Neuronal stem cell (in vitro differentiated cells): ENCODE measurements around the gene RBMS2. TPM values are rescaled to one million over a fixed set of nuclear protein-coding genes. Genes with fewer than 3 reads are reported as not detected.

ENCODE experiments used
- DNase-seq: peaks from one replicate; pipeline ENCODE4 v3.0.0-alpha.2; 2013; ENCODE audit warnings: low spot score
- H2AFZ ChIP-seq: one replicate; pipeline ENCODE4 v1.6.1; 2013; ENCODE audit warnings: mild to moderate bottlenecking, low read length, inconsistent platforms
- H2AK5ac ChIP-seq: 2 replicates; pipeline ENCODE4 v1.6.1; 2013; ENCODE audit warnings: low read depth, mild to moderate bottlenecking, inconsistent platforms, low read length, moderate library complexity, mixed read lengths
- H2BK120ac ChIP-seq: 2 replicates; pipeline ENCODE4 v1.6.1; 2013; ENCODE audit warnings: low read depth, mild to moderate bottlenecking, inconsistent platforms, low read length, moderate library complexity, mixed read lengths
- H2BK12ac ChIP-seq: one replicate; pipeline ENCODE4 v1.6.1; 2013; ENCODE audit warnings: low read length, inconsistent platforms
- H2BK15ac ChIP-seq: 2 replicates; pipeline ENCODE4 v1.6.1; 2013; ENCODE audit warnings: mild to moderate bottlenecking, low read length, inconsistent platforms, mixed read lengths
- H2BK5ac ChIP-seq: one replicate; pipeline ENCODE4 v1.6.1; 2013; ENCODE audit warnings: inconsistent platforms, mild to moderate bottlenecking, low read length, moderate library complexity
- H3K14ac ChIP-seq: one replicate; pipeline ENCODE4 v1.6.1; 2013; ENCODE audit warnings: low read length, inconsistent platforms
- H3K18ac ChIP-seq: 2 replicates; pipeline ENCODE4 v1.6.1; 2013; ENCODE audit warnings: low read length, inconsistent platforms
- H3K23ac ChIP-seq: 2 replicates; pipeline ENCODE4 v1.6.1; 2013; ENCODE audit warnings: low read depth, mild to moderate bottlenecking, mixed read lengths, low read length, inconsistent platforms; ENCODE audit not compliant: poor library complexity
- H3K27ac ChIP-seq: replicated peaks from 3 replicates; pipeline ENCODE4 v1.5.1; 2013; ENCODE audit warnings: low read length, inconsistent platforms
- H3K27me3 ChIP-seq, 3 experiments: 2 replicates each; pipeline ENCODE4 v1.6.1; 2013; ENCODE audit warnings: low read length in 3 of 3, mild to moderate bottlenecking in 2 of 3, inconsistent platforms in 1 of 3, low read depth in 1 of 3, mixed read lengths in 1 of 3, moderate library complexity in 1 of 3; ENCODE audit not compliant: control insufficient read depth in 3 of 3, insufficient read depth in 3 of 3
- H3K36me3 ChIP-seq, 2 donors: replicated peaks in 1 of 2; 2 replicates each; pipeline ENCODE4 v1.6.1; 2013; ENCODE audit warnings: low read length in 2 of 2; ENCODE audit not compliant: control insufficient read depth in 2 of 2, insufficient read depth in 2 of 2
- H3K4ac ChIP-seq: 2 replicates; pipeline ENCODE4 v1.6.1; 2013; ENCODE audit warnings: inconsistent platforms, mild to moderate bottlenecking, low read length, moderate library complexity
- H3K4me1 ChIP-seq, 2 donors: 1 replicate in 1 of 2; 2 replicates in 1 of 2; pipeline ENCODE4 v1.6.1; 2013; ENCODE audit warnings: low read length in 2 of 2, low read depth in 1 of 2; ENCODE audit not compliant: control insufficient read depth in 2 of 2, insufficient read depth in 1 of 2
- H3K4me2 ChIP-seq: one replicate; pipeline ENCODE4 v1.6.1; 2013; ENCODE audit warnings: mild to moderate bottlenecking, low read length, inconsistent platforms; ENCODE audit not compliant: insufficient read depth, poor library complexity, severe bottlenecking
- H3K4me3 ChIP-seq, 2 donors: 2 replicates each; pipeline ENCODE4 v1.5.1; 2013; ENCODE audit warnings: low read length in 2 of 2, mild to moderate bottlenecking in 2 of 2, inconsistent platforms in 1 of 2, moderate library complexity in 1 of 2
- H3K79me1 ChIP-seq: one replicate; pipeline ENCODE4 v1.6.1; 2013; ENCODE audit warnings: low read depth, mild to moderate bottlenecking, inconsistent platforms, low read length, moderate library complexity
- H3K9ac ChIP-seq: one replicate; pipeline ENCODE4 v1.6.1; 2013; ENCODE audit warnings: mild to moderate bottlenecking, low read depth, low read length, inconsistent platforms; ENCODE audit not compliant: poor library complexity
- H3K9me3 ChIP-seq, 2 donors: replicated peaks in 1 of 2; 2 replicates each; pipeline versions ENCODE3 to v1.6.1; 2013; ENCODE audit warnings: low read length in 2 of 2, mild to moderate bottlenecking in 2 of 2, inconsistent platforms in 1 of 2, low read depth in 1 of 2, mixed read lengths in 1 of 2, moderate library complexity in 1 of 2; ENCODE audit not compliant: control insufficient read depth in 2 of 2, insufficient read depth in 1 of 2
- H4K8ac ChIP-seq: one replicate; pipeline ENCODE4 v1.6.1; 2013; ENCODE audit warnings: low read depth, mild to moderate bottlenecking, inconsistent platforms, low read length, moderate library complexity
- H4K91ac ChIP-seq: one replicate; pipeline ENCODE4 v1.6.1; 2013; ENCODE audit warnings: low read length, low read depth, mild to moderate bottlenecking, inconsistent platforms; ENCODE audit not compliant: poor library complexity
- WGBS, 2 donors: extraction: QIAGEN DNeasy Blood & Tissue Kit; methylation state at CpG; one replicate each; pipeline ENCODE4 v1.1.7; 2013; ENCODE audit warnings: missing lambda C conversion rate in 2 of 2, mixed read lengths in 1 of 2; ENCODE audit not compliant: insufficient read length in 2 of 2, insufficient replicate concordance in 1 of 2; ENCODE audit errors: extremely low coverage in 2 of 2; 5-methylcytosine and 5-hydroxymethylcytosine counted together
- small RNA-seq: library from polyadenylated mRNA; stranded (forward); fragments of <200 nt; extraction: miRNeasy Mini kit (QIAGEN cat#:217004); gene quantifications from one replicate; pipeline ENCODE3, GENCODE V24; 2013; ENCODE audit not compliant: insufficient read depth

The RBMS2 gene

DNA sequence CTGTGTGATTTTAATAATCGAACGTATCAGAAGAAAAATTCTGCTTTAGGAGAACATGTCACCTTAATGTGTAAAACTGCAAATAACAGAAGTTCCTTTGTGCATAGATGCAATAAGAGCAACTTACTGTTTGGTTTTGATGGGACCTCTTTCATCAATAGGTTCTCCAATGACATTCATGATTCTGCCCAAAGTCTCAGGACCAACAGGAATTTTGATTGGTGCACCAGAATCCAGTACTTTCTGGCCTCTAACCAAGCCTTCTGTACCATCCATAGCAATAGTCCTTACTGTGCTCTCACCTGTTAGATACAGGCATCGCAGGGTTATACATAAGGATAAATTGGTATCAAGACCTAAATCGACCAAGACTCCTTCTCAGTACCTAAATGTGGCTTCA, 123.0 kb downstream of the RBMS2 start:
- Histone ChIP-seq H3K23ac (no peak overlapping the region), H2BK120ac (no peak overlapping the region), H3K18ac (no peak overlapping the region), H2AFZ (no peak overlapping the region), H2BK12ac (no peak overlapping the region), H3K9ac (no peak overlapping the region), H2AK5ac (no peak overlapping the region), H3K27ac (no peak overlapping the region), H3K9me3 (no peaks in the 10 kb centered on the region), H2BK15ac (no peak overlapping the region), H4K8ac (no peak overlapping the region), H3K4ac (no peak overlapping the region), H3K14ac (no peak overlapping the region), H3K4me1 (peaks cover 2 to 4% of the 10 kb centered on the region in 2 donors), H3K79me1 (peaks cover 3% of the 10 kb centered on the region), H3K27me3 (no peaks in the 10 kb centered on the region), H4K91ac (no peak overlapping the region), H2BK5ac (no peak overlapping the region), H3K4me2 (peak overlapping the region; percentile 70), H3K36me3 (peaks cover 19 to 53% of the 10 kb centered on the region in 2 donors), H3K4me3 (peak overlapping the region; percentile 83 to 98)
- no peak for DNase-seq
- WGBS, 2 donors, result no CpG with 5 or more reads among the region's 4 CpGs

GRCh38 chr12:56645201-56645716, 123.6 kb downstream of the RBMS2 start:
- Histone ChIP-seq H3K18ac (peak overlapping the region; percentile 98), H2AFZ (peak overlapping the region; percentile 60), H3K27me3 (no peaks in the 10 kb centered on the region), H3K9ac (peak overlapping the region; percentile 95), H3K14ac (peak overlapping the region; percentile 85), H3K4me3 (peak overlapping the region; percentile 83 to 98), H3K4me2 (peak overlapping the region; percentile 70), H2BK12ac (no peak overlapping the region), H2BK5ac (no peak overlapping the region), H3K9me3 (no peaks in the 10 kb centered on the region), H4K91ac (no peak overlapping the region), H4K8ac (no peak overlapping the region), H3K4me1 (peaks cover 2 to 4% of the 10 kb centered on the region in 2 donors), H2AK5ac (peak overlapping the region; percentile 91), H3K4ac (no peak overlapping the region), H3K23ac (peak overlapping the region; percentile 87), H3K36me3 (peaks cover 15 to 47% of the 10 kb centered on the region in 2 donors), H2BK15ac (peak overlapping the region; percentile 59), H3K79me1 (peaks cover 3% of the 10 kb centered on the region), H2BK120ac (peak overlapping the region; percentile 10), H3K27ac (peak overlapping the region; percentile 59)
- WGBS, 2 donors, result no CpG with 5 or more reads among the region's 29 CpGs
- DNase-seq, result no peak

Small RNAs within 50 kb of the gene (small RNA-seq; reads per million reads assigned to genes)
- gene RNU6-343P (not detected), gene SNORD59A (333 reads per million, percentile 98 among the genes with 10 or more reads in this experiment)
